HG02970 (cell line): ENCODE measurements around the gene NMNAT1.
"Not testable (repeated sequence)": the region's sequence is repeated elsewhere in the genome, so short reads cannot be mapped to it uniquely, and the experiment has no call there.

Source experiments
- ATAC-seq: cut with Tn5 transposase; IDR thresholded peaks from one replicate; pipeline ENCODE4 v1.9.1; 2021; ENCODE audit warnings: mild to moderate bottlenecking, moderate library complexity, moderate number of reproducible peaks; ENCODE audit not compliant: unreplicated experiment, low FRiP score

Gene NMNAT1

DNA sequence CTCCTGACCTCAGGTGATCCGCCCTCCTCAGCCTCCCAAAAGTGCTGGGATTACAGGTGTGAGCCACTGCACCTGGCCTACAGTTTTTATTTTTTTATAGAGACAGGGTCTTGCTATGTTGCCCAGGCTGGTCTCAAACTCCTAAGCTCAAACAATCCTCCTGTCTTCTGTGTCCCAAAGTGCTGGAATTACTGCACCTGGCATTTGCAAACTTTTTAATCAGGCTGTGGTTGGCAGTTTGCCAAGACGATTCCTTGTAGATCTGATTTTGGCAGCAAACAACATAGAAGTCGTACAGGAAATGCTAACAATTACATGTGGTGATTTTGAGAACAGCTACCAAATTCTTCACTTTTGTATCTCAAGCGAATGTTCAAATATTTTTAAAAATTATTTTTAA, 63.9 kb downstream of the NMNAT1 start:
- ATAC-seq = no peak

DNA sequence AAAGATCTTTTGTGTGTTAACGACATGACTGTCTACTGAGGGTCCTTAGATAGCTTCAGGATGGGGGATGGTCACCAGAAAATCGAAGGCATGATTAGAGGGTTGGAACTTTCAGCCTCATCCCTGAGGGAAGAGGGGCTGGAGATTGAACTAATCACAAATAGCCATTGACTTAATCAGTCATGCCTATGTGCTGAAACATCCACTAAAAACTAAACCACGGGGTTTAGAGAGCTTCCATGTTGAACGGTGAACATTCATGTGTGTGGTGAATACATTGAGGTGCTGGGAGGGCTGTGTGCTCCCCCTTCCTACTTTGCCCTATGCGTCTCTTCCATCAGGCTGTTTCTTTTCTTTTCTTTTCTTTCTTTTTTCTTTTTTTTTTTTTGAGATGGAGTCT, 70.7 kb downstream of the NMNAT1 start:
- ATAC-seq = no peak

DNA sequence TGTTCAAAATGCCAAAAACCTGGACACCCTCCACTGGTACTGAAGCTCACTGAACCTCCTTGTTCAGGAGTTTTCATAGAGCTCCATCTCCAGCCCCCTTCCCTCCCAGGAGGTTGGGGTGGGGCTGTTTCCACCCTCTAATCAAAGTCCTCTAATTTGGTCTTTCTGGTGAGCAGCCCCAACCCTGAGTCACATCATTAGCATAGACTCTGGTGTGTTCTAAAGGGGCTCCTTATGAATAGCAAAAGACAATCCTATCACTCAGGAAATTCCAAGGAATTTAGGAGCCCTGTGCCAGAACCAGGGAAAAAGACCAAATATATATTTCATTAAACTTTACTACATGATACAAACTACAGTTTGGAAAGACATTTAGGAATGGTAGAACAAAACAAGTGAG, 76.3 kb downstream of the NMNAT1 start:
- no peak for ATAC-seq

DNA sequence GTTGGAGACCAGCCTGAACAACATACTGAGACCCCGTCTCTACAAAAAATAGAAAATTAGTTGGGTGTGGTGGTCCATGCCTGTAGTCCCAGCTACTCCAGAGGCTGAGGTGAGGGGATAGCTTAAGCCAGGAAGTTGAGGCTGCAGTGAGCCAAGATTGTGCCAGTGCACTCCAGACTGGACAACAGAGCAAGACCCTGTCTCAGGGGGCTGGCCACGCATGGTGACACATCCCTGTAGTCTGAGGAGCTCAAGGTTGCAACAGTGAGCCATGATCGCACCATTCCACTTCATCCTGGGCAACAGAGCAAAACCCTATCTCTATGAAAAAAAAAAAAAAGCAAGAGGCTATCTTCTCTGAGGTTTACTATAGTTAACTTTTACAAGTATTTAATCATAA, 76.8 kb downstream of the NMNAT1 start:
- no peak for ATAC-seq

DNA sequence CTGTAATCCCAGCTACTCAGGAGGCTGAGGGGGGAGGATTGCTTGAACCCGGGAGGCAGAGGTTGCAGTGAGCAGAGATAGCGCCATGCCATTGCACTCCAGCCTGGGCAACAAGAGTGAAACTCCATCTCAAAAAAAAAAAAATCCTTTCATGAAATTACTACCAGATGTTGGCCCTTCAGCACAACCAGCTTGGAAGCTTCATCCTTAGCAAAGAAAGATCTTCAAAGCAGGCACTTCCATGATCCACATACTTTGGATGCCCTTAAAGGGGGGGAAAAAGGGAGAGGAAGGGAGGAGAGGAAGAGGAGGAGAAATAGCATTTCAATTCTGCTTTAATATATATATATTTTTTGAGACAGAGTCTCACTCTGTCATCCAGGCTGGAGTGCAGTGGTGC, 77.4 kb downstream of the NMNAT1 start:
- not testable (repeated sequence) for ATAC-seq

DNA sequence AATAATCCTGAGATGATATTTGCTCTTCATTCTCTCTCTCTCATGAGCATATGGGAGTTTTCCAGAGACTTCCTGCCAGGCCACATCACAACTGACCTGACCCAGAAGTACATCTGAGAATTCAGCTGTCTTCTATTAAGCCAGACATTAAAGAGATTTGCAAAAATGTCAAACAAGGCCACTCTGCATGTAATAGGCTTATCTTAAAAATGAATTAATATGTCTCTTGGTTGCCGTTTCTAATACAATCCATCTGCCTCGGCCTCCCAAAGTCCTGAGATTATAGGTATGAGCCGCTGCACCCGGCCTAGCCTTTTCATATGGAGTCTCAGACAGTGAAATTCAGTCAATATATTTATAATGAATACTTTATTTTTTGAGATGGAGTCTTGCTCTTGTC, 78.7 kb downstream of the NMNAT1 start:
- not testable (repeated sequence) for ATAC-seq

DNA sequence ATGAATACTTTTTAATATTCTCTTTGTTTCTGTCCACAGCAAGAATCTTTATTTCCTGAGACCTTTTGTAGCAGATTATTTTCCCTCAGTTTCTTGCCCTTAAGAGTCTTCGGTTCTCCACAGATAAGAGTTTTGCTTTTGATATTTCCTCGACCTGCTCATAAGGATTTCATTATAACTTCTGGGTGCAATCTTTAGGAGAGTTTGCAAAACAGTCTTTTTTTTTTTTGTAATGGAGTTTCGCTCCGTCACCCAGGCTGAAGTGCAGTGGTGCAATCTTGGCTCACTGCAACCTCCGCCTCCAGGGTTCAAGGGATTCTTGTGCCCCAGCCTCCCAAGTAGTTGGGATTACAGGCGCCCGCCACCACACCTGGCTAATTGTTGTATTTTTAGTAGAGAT, 79.4 kb downstream of the NMNAT1 start:
- no peak for ATAC-seq

DNA sequence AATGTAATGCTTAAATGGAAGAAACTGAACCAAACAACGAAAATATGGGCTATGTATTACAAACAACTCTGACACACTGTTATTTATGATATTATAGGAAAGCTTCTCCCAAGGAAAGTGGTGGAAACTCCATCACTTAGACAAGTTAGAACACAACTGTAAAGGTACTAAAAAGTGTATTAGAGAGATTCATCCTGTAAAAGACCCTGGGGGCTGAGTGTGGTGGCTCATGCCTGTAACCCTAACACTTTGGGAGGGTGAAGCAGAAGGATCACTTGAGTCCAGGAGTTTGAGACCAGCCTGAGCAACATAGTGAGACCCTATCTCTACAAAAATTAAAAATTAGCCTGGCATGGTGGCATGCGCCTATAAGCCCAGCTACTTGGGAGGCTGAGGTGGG, 82.1 kb downstream of the NMNAT1 start:
- no peak for ATAC-seq

DNA sequence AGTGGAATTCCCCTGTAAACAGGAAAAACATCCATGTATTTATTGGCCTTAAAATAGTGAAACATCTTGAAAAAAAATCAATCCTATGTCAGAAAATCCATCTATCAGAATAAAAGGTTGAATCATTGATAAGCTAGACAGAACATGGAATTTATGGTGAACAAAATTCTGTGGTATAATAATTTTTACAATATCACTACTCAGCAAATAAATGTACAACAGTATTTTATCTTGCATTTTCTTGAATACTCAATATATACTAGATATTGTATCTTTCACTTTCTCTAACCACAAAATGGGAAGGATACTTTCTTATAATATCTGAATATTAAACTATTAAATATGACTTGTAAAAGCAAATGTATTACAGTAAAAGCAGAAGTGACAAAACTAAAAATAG, 83.8 kb downstream of the NMNAT1 start:
- no peak for ATAC-seq

DNA sequence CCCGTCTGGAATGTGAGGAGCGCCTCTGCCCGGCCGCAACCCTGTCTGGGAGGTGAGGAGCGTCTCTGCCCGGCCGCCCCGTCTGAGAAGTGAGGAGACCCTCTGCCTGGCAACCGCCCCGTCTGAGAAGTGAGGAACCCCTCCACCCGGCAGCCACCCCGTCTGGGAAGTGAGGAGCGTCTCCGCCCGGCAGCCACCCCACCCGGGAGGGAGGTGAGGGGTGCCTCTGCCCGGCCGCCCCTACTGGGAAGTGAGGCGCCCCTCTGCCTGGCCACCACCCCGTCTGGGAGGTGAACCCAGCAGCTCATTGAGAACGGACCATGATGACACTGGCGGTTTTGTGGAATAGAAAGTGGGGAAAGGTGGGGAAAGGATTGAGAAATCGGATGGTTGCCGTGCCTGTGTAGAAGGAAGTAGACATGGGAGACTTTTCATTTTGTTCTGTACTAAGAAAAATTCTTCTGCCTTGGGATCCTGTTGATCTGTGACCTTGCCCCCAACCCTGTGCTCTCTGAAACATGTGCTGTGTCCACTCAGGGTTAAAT, 85.8 kb downstream of the NMNAT1 start:
- not testable (repeated sequence) for ATAC-seq

DNA sequence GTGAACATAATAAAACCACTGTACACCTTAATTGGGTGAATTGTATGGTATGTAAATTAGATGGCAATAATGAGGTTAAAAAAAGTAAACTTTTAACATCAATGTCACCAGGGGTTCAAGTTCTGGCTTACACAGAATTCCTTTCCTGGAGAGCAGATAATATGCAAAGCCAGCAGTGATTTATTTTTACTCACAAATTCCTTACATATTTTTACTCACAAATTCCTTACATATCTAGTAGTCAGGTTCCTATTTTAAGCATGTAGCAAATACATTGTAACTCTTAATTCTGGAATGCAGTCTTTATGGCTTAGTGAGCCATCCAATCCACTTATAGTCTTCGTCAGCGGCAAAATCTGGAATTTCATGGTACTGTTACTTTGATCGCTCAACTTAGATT, 88.2 kb downstream of the NMNAT1 start:
- ATAC-seq = no peak

DNA sequence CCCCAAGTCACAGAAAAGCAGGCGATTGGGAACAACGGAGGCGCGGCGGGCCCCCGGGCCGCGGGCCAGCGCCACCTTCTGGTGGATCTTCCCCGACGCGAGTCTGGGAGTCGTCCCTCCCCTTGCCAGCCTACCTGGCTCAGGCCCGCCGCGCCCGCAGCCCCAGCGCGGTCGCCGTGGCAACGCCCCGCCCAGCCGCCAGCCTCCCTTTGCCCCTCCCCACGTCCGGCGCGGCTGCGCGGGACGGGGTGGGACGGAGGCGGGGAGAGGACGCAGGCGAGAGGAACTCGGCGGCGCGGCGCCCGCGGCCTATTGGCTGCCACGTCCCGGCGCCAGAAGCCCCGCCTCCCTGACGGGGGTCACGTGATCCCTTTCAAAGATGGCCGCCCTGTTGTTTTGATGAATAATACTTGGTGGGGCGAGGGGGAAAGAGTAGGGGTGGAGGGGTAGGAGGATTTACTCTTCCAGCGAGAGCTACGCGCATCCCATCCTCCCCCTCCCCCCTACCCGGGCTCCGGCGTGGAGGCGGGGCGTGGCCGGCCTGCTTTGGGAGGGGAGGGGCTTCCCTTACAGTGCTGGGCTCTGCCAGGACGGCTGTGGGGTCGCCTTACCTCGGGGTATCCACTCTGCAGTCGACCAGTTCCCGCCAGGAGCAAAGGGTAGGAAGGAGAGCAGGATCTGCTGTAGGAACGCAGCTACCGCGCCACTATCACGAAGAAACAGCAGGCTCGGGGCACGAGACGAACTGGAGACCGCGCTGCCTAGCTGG, 89.5 kb downstream of the NMNAT1 start, which contains the start of gene UBE4B:
UBE4B (plus strand) TSS at position 369 of the 769 bp plus-strand sequence. CDS start 713 bp downstream, outside the sequence.
- ATAC-seq = peak; percentile 96

DNA sequence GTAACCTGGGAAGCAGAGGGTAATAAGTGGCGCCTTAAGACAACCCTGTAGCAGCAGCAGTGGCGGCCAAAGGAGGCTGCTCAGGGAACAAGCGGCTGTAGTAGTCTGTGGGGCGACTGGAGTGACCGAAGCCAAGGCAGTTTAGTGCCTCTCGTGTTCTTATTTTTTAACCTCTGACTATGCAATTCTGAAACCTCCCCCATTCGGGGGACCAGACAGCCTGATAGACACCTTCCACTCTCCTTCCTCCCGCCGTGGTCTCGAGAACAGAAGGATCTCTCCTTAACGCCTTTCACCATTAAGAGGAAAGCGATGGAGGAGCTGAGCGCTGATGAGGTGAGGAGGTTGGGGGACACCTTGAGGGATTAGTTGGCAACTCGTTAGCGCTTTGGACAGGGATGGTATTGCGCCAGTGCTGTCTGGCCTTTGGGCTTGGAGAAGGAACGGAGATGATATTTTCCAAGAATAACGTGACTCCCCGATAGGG, 90.1 kb downstream of the NMNAT1 start:
- ATAC-seq = peak; percentile 6
